ENCODE data around the gene CDH11.

The CDH11 gene

DNA sequence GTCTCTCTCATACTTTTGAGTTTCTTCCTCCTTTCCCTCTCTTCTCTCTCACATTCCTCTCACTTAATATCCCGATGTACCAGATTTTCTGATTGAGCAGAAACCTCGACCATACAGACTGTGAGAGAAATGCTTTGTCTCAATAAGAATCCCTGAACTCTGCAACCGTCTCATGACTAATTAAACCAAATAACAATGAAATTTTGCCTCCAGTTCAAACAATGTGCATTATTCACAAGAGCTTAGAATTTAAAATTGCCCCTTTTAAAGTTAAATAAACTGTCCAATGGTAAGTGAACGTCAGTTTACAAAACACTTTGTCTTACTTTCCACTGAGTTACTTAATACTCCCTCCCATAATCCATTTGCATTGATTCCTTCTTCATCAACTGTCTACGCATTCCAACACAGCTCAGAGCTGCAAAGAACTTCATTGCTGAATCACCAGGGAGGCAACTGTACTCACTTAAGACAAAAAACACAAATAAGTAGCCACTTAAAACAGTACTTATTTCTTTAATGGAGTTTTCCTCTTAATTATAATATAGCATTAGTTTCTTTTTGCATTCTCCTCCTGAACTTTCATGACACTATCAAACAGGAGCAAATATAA, 4.9 kb downstream of the CDH11 start:
- no peak for DNase-seq (ENCODE audit: low read depth in 3 of 3)

DNA sequence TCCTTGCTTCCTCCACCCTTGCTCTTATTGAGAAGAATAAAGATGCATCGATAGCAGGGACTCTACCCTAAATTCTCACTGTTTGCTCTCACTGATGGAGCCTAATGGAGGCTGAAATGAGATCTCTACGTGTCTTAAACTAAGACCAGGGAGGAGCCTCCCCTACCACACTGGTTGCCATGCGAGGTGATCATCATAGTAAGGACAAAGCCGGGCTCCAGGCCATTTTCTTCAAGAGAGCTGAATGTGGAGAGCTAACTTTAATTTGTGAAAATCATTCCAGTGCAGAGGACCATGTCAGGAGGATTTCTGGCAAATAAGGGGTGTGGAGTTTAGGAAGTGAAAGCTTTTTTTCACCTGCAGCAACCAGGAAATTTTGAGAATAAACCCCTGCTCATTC, 5.6 kb downstream of the CDH11 start:
- DNase-seq (ENCODE audit: low read depth in 3 of 3): no peak

DNA sequence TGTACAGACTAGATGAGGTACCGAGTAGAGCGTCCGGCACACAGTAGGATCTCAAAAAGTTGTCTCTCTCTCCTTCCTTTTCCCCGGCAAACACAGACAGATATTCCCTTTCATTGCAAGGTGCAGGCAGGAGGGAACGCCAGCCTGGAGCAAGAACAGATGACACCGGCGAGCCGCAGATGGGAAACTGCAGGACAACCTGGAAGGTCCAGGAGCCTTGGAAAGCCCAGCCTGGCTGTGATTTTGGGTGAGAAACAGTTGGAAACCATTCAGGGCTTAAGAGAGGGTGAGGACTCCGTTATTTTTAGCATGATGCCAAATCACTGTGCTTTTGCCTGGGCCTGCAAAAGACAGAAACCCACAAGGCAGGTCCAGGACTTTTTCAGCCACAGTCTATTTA, 7.3 kb downstream of the CDH11 start:
- DNase-seq (ENCODE audit: low read depth in 3 of 3): no peak

DNA sequence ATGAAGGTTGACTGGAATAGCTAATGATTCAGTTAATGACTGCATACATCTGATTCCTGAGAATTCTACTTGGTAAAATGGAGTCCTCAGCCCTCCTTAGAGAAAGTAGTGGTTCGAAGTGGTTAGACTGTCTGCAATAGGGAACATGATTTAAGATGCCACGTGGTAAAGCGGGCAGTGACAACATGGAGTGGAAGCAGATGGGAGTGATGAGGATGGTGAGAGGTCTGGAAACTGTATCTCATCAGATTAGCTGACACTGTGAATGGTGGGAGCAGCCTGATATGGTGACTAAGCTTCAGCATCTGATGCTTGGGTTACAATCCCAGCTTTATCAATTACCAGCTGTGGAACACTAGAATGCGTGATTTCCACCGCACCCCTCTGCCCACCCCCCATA, 8.4 kb downstream of the CDH11 start:
- DNase-seq (ENCODE audit: low read depth in 3 of 3): no peak

DNA sequence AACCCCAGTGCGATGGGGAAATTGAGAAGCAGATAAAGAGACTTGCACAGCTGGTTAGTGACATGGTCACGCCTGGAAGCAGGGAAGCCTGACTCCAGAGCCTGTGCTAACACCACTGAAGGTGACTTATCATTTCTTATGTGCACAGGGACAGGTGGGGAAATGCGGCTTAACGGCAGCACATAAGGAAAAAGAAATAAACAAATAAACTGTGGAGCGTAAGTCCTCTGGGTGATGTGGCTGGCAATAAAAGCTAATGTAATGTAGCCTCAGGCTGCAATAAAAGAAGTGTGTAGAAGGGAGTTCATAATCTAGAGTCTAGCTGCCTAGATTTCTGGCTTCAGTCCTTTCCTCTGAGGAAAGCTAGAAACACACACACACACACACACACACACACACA, 10.6 kb downstream of the CDH11 start:
- DNase-seq (ENCODE audit: low read depth in 3 of 3): no peak

DNA sequence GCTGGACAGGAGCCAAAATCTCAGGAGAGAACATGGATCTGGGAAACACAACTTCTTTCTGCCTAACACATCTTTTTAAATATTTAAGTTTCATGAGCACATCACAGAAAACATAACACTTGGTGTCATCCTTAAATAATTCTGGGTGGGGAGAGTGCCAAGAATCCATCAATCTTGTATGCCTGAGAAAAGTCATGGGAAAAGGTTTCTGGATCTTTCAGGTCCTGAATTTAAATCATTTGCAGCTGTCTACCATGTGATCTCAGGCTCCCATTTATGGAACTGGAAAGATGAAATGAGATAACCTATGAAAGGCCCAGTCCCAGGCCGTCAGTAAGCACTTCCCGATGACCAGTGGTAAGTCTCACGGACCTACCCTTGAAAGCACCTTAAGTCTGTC, 15.1 kb downstream of the CDH11 start:
- no peak for DNase-seq (ENCODE audit: low read depth in 3 of 3)

DNA sequence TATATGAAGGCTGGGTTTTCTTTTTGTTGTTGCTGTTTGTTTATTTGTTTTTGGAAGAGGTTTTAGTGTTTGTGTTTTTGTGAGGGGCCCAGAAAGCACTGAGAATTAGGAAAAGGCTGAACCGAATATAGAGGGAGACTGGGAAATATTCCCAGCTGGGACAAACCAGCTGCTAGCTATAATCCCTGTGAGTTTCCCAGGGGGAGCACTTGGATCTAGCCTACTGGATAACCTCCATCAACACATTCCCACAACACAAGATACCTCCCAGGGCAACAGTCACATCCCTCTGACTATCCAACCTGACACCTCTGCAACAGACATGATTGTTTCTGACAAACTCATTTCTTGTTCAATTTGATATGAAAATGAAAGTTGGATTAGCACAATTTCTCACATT, 16.7 kb downstream of the CDH11 start:
- no peak for DNase-seq (ENCODE audit: low read depth in 3 of 3)

DNA sequence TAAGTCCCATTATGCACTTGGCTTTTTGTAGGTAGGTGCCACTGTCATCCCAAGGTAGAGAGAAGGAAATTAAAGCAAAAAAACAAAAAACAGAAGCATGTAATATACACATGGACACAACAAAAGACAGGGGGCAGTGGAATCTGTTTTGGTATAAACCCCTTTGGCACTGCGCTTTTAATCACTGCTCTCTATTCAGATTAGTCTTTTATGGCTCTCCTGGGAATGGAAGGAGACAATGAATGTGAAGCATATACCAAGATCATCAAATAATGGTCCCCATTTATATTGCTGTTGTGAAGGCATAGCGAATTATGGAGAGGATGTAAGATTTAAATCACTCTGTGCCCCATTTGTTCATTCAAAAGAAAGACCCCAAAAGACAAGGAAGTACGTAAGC, 17.4 kb downstream of the CDH11 start:
- DNase-seq (ENCODE audit: low read depth in 3 of 3): no peak

DNA sequence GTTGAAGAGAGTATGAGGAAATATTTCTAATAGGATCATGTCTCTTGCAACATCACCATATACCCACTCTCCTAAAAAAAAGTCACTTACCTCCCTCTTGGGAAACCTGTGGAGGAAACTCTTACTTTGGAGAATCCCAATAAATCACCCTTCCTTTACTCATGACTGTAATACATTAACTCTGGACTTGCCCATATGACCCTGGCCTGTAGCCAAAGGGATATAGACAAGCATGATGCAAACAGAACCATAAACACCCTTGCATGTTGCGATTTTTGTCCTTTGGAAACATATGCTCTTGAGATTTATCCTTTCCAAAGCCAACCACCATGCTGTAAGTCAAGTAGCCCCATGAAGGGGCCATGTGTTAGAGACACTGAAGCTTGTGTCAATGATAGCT, 19.5 kb downstream of the CDH11 start:
- DNase-seq (ENCODE audit: low read depth in 3 of 3): no peak

DNA sequence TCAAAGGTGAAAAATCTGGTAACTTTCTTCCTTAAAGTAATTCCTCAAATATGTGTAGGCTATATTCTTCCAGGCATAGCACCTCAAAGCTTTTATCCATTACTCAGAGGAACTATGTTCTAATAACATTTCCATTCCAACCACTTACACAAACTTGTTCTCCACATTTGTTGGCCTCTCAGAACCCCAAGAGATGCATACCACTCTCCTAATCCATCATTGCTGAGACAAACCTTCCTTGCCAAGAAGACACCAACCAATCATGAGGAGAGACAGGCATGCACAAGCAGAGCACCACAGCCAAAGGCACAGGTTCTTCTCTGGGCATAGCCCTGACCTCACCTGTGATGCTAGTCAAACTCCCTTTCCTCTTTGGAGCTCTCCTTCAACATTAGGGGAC, 20.9 kb downstream of the CDH11 start:
- no peak for DNase-seq (ENCODE audit: low read depth in 3 of 3)

DNA sequence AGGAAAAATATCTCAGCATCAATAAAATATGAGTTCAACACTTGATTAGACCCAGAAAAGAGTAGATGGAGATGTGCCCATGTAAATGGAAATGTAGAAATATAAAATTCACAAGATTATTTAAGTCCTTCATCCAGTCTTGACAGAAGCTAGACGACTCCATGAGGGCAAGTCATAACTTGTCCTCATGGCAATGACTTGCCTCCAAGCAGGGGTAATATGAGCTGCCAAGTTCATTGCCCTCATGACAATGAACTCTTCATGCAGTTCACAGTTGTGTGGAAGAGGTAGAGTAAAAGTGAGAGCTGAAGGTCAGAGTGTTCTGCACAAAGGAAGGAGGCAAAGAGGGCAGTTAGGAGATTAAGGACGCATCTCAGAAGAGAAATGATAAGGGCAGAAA, 22.3 kb downstream of the CDH11 start:
- DNase-seq (ENCODE audit: low read depth in 3 of 3): no peak

DNA sequence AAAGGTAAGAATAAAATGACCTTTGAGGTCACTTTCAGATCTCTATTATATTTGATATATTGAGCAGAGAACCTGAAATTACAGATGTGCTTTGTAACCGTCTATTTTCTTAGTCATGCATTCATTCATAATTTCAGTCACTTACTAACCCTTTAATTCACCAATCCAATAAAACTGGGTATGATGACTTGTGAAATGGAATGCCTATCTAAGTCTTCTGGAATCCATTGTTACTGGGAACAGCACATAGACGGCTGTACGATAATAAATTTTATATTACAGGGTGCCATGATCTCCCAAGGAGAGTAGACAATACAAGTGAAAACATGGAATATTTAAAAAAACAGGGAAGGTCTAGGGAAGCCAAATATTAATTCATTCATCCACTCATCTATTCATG, 22.9 kb downstream of the CDH11 start:
- no peak for DNase-seq (ENCODE audit: low read depth in 3 of 3)

DNA sequence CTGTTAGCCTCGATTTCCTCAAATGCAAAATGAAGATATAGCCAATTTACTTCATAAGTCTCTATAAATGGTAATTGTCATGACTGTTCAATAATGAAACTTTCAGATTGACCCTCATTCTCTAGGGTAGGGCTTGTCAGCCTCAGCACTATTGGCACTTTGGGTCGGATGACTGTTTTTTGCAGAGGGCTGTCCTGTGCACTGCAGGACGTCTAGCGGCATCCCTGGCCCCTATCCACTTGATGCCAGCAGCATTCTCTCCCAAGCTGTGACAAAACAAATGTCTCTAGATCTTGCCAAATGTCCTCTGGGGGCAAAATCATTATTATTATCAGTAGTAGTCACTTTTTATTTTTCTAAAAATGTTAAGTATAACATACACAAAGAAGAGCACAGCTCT, 24.6 kb downstream of the CDH11 start:
- no peak for DNase-seq (ENCODE audit: low read depth in 3 of 3)

DNA sequence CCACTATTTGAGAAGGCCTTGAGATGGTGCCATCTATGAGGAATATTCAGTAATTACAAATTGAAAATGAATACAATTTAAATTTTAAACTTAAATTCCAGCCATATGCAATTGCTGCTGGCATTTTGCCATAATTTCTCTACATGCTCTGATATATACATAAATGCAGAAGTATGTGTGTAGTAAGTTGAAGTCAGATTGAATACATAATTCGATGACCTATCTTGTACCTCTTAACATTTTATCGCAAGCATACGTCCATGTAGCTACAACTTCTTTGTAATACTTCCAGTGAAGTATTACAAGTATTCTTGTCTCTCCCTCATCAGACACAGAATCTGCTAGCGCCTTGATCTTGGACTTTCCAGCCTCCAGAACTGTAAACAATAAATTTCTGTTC, 26.0 kb downstream of the CDH11 start:
- DNase-seq (ENCODE audit: low read depth in 3 of 3): no peak

DNA sequence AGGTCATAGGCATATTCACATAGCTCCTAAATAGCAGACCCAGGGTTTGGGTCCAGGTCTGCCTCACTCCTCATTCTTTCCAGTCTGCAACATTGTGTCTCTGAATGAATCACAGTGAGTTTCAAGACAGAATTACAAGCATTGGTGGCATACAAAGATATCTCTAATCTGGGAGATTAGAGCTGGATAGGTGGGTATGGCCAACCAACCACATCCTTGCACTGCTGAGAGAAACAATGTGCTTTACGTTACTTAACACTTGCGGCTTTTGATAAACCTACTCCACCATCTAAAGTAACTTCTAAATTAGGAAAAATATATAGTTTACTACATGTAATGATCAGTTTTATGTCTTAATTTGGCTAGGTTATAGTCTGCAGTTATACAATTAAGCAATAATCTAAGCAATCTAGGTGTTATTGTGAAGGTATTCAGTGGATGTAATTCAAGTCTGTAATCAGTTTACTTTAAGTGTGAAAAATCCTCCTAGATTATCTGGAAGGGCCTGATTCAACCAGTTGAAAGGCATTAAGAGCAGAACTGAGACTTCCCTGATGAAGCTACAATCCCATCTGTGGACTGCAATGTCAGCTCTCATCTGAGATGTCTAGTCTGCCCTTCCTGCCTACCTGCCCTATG, 26.7 kb downstream of the CDH11 start:
- no peak for DNase-seq (ENCODE audit: low read depth in 3 of 3)

DNA sequence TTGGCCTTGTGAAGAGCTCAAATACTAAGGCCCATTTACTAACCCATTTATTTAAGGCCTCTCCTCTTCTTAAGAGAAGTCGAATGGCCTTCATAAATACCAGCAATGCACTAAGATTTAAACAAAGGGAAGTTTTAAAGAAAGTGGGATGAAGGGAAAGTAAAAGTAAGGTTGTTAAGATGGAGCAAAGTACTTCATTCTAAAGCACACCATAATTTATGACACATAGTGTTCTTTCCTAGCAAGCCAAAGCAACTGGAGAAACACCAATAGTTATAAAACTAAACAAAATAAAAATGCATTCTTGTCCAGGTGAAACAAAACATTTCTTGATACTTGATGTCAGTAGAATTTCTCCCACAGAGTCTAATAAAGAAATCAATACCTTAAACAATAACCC, 27.9 kb downstream of the CDH11 start:
- no peak for DNase-seq (ENCODE audit: low read depth in 3 of 3)

DNA sequence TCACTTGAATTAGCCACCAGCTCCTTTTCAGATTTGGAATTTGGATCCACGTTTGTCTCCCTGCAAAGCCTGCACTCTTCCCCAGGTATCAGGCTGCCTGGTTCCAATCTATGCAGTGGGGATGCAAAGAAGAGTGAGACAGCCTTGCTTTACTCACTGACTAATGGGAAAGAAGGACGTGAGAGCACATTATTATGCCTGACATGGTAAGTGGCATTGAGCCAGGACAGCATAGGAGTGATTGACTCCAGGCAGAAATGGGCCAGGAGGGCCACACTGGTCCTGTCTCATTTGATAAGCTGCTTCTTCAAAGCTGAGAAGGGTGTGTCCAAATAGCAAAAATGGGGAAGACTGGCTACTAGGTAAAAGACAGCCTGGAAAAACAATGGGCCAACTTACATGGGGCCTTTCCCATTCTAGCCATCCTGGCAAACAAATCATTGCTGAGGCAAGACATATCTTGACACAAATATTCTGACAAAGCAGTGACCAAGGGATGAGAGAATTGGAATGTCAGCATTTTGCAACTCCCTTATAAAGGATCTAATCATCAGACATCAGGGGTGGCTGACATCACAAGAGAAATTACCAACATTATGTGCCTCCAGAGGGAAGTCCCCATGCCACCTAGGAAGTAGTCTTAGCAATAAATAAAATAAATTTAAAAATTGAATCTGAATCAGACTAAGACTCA, 38.6 kb downstream of the CDH11 start:
- DNase-seq (ENCODE audit: low read depth in 3 of 3): no peak

DNA sequence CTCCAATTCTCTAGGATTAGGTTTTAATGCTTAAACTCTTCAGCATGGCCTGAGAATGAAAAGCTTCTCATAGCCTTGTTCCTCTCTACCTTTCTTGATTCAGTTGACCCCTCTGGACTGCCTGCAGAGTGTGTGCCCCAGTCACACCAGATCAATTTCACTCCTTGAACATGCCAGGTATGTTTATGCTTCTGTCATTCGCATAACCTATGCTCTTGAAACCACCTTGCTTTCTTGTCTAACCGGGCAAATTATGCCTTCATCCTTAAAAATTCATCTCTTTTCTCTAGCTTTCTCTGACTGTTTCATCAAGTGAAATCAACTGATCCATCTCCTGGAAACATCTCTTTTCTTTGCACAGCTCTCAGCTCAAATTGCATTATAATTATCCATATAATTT, 42.3 kb downstream of the CDH11 start:
- DNase-seq (ENCODE audit: low read depth in 3 of 3): no peak

DNA sequence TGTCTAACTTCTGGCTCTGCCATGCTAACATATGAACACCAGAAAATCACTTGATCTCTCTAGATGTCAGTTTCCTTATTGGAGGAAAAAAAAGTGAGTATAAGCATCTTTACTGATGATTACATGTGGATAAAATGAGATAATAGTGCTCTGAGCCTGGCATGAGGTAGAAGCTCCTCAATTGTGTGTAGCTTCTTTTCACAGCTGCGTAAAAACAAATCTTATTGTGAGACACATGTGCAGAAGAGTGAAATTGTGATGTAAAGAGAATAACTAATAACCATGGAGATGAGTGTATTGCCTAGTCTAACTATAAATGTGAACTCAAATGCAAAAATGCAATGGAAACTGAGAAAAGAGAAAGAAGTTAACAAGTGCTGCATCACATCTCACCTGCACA, 44.7 kb downstream of the CDH11 start:
- no peak for DNase-seq (ENCODE audit: low read depth in 3 of 3)

DNA sequence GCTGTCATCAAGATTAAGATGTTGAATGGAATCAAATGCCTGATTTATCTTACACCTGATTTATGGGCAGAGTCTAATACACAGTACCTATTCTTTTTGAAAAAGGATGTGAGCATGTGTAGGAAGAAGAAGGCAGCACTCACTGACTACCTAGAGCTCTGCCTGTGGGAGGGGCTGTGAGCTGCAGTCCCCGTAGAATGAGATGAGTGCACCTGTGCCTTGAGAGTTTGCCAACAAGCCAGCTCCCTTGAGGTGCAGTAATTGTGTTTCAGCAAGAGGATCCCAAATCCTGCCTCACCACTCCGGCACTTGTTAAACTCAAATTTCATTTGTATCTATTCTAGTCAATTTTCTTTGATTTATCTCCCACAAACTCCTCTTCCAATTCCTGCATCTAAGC, 46.0 kb downstream of the CDH11 start:
- no peak for DNase-seq (ENCODE audit: low read depth in 3 of 3)

DNA sequence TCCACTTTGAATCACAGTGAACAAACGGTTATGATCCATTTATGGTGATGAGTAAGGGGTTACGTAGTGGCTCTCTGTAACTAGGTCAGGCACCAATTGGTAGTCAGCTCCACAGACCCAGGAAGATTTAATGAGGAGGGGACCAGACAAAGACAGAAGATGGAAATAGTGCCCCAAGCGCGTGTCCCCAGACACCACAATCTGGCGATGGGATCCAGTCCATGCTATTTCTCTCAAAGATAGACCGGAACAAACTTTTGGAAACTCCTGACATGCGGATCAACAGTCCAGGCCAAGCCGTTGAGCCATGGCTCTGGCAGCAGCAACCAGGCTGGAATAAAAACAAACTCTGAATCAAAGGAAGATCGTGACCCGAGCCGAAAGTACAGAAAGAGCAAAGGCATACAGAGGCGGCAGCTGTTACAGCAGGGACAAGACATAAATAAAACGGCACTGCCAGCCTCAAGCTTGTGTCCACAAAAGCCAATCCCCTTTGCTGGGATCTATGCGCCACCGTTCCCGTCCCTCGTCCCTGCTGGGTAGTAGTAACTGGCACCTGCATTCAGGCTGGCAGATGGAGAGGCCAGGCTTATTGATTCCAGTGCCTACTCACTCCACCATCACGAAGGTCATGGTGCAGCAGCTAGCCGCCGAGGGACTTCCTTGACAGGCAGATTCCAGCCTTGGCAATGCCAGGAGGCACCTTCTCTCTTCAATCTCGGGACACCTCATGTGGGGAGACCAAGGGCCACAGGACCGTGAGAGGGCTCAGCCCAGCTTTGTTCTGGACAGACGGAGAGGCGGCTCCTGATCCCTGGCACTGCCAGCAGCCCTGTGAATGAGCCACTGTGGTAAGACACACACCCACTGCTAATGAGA, 50.2 kb downstream of the CDH11 start:
- no peak for DNase-seq (ENCODE audit: low read depth in 3 of 3)

DNA sequence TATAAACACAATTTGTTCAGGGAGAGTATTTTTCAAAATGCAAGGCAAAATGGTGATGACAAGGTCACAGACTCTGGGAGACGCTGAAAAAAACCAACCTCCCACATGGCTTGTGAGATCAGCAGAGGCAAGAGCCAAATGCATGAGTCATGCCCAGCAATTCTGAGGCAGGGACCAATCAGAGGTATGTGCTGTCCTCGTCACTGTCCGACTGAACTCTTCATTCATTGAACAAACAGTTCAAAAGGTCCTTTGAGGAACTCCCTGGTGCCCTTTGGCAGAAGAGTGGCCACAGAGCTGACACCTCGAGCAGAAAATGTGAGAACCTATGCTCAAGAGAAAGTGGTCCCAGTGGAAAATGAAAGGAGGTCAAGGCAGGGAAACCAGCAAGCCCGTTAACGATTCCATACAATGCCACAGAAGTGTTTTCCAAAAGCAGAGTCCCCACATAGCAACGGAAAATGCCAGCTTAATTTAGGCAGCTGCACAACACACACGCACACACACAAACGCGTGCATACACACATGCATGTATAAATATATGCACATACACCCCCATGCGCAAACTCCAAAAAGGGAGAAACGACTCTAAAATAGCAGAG, 50.9 kb downstream of the CDH11 start:
- DNase-seq (ENCODE audit: low read depth in 3 of 3): no peak
